Nephron progenitor cell (in vitro differentiated cells): ENCODE measurements around the gene SS18L1.

Experiments
- DNase-seq: peaks from one replicate; pipeline ENCODE4 v3.0.0; 2021
- H3K27ac Mint-ChIP-seq: 2 replicates; pipeline ENCODE4 v1.8.0; 2021; ENCODE audit warnings: mild to moderate bottlenecking, moderate library complexity, mixed read lengths
- H3K27me3 Mint-ChIP-seq: 2 replicates; pipeline ENCODE4 v1.8.0; 2021; ENCODE audit warnings: mild to moderate bottlenecking, low read depth, mixed read lengths; ENCODE audit not compliant: poor library complexity
- H3K36me3 Mint-ChIP-seq: 2 replicates; pipeline ENCODE4 v1.8.0; 2021; ENCODE audit warnings: low read depth, mixed read lengths
- H3K4me1 Mint-ChIP-seq: 2 replicates; pipeline ENCODE4 v1.8.0; 2021; ENCODE audit warnings: mixed read lengths
- H3K4me3 Mint-ChIP-seq: 2 replicates; pipeline ENCODE4 v1.8.0; 2021; ENCODE audit warnings: mild to moderate bottlenecking, moderate library complexity, mixed read lengths
- H3K9me3 Mint-ChIP-seq: 2 replicates; pipeline ENCODE4 v1.8.0; 2021; ENCODE audit warnings: mild to moderate bottlenecking, moderate library complexity, mixed read lengths
- TF ChIP-seq, protein P1 (sequence below): fragments of 200-600 bp; sonication (generic); IDR thresholded peaks from 2 replicates; pipeline ENCODE4 v1.5.0; 2021; ENCODE audit warnings: antibody characterized with exemption

The SS18L1 gene

DNA sequence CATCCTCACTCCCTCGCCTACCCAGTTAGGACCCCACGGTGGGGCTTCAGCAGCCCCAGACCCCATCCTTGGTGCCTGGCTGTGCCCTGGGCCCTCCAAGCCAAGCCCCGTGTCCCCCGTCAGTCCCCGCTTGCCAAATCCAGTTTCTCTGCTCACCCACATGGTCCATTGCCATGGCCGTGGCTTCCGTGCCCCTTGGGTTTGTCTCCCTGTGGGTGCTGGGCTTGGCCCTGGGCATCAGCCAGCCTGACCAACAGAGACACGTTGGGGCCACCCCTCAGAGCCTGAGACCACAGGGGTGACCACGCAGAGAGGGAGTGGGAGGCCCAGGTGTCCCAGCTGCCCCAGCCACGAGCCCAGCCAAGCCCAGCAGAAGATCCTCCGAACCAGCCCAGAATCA, 7.7 kb downstream of the SS18L1 start:
- DNase-seq: no peak
- Mint-ChIP-seq H3K4me1 (peaks cover 31% of the 10 kb centered on the region), H3K36me3 (peaks cover 61% of the 10 kb centered on the region), H3K27ac (no peak overlapping the region), H3K4me3 (no peak overlapping the region), H3K9me3 (peaks cover 22% of the 10 kb centered on the region), H3K27me3 (peaks cover 9% of the 10 kb centered on the region)
- TF ChIP-seq, protein P1, sequence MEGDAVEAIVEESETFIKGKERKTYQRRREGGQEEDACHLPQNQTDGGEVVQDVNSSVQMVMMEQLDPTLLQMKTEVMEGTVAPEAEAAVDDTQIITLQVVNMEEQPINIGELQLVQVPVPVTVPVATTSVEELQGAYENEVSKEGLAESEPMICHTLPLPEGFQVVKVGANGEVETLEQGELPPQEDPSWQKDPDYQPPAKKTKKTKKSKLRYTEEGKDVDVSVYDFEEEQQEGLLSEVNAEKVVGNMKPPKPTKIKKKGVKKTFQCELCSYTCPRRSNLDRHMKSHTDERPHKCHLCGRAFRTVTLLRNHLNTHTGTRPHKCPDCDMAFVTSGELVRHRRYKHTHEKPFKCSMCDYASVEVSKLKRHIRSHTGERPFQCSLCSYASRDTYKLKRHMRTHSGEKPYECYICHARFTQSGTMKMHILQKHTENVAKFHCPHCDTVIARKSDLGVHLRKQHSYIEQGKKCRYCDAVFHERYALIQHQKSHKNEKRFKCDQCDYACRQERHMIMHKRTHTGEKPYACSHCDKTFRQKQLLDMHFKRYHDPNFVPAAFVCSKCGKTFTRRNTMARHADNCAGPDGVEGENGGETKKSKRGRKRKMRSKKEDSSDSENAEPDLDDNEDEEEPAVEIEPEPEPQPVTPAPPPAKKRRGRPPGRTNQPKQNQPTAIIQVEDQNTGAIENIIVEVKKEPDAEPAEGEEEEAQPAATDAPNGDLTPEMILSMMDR: no peak

- TF ChIP-seq, protein P1: no peak
- Mint-ChIP-seq H3K4me3 (no peak overlapping the region), H3K36me3 (peaks cover 60% of the 10 kb centered on the region), H3K27me3 (peaks cover 9% of the 10 kb centered on the region), H3K27ac (no peak overlapping the region), H3K4me1 (peaks cover 33% of the 10 kb centered on the region), H3K9me3 (peaks cover 22% of the 10 kb centered on the region)
- no peak for DNase-seq
Observed at GRCh38 chr20:62151835-62152364, 8.3 kb downstream of the SS18L1 start.

GRCh38 chr20:62155428-62156253, 12.1 kb downstream of the SS18L1 start:
- Mint-ChIP-seq H3K27ac (peak overlapping the region; percentile 79), H3K27me3 (peaks cover 9% of the 10 kb centered on the region)

DNA sequence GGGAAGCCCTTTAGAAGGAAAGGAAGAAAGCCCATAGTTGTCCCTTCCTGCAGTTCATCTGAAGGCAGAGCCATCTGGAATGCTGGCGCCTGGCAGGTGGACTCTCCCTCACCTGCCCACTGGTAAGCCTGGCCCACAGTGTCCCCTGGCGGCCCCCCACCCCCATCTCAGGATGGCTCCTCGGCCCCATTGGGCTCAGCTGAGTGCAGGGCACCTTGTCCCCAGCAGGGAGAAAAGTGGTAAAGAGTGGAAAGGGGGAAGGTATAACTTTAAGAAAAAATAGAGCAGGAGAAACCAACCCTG, 12.6 kb downstream of the SS18L1 start:
- DNase-seq: no peak
- H3K27ac Mint-ChIP-seq: peak overlapping the region; percentile 77
- peaks cover 54% of the 10 kb centered on the region for H3K36me3 Mint-ChIP-seq
- TF ChIP-seq, protein P1: no peak
- peaks cover 30% of the 10 kb centered on the region for H3K4me1 Mint-ChIP-seq
- peaks cover 18% of the 10 kb centered on the region for H3K9me3 Mint-ChIP-seq
- H3K4me3 Mint-ChIP-seq: no peak overlapping the region
- peaks cover 9% of the 10 kb centered on the region for H3K27me3 Mint-ChIP-seq

More at GRCh38 chr20:62155428-62156253, 12.1 kb downstream of the SS18L1 start:
- H3K9me3 Mint-ChIP-seq: peaks cover 18% of the 10 kb centered on the region
- H3K4me1 Mint-ChIP-seq: peaks cover 30% of the 10 kb centered on the region
- TF ChIP-seq, protein P1: no peak
- no peak for DNase-seq
- peaks cover 53% of the 10 kb centered on the region for H3K36me3 Mint-ChIP-seq
- H3K4me3 Mint-ChIP-seq: no peak overlapping the region

DNA sequence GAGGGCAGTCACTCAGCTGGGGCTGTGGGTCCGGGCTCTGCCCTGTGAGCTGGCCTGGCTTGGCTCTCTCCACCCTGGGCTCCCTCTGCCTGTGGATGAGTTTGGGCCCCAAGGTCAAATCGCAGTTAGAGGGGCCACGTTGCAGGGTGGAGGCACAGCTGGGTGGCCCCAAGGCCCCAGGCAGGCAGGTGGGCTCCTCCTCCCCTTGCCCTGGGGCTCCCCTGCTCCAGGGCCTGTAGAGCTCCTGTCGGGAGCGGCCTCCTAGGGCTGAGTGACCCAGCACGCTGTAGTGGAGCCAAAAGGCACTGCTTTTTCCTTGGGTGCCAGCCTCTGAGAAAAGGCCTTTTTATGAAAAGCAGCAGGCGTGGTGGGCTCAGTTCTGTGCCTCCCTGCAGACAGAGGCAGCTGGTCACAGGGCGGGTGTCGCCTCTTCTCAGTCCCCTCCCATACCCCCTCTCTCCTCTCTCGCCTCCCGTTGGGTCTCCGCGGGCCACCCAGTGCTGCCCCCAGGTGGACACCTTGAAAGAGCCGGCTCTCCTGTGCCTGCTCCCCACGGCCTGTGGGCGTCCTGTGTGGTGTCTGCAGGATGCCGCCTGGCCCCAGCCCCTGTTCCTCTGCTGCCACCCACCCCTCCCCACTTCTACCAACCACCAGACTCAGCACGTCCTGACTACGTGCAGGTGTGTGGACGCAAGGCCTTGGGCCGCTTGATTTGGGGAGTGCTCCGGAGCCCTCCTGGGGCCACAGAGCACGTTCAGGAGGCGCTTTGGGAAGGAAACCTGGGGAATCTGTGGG, 13.2 kb downstream of the SS18L1 start:
- peaks cover 49% of the 10 kb centered on the region for H3K36me3 Mint-ChIP-seq
- H3K9me3 Mint-ChIP-seq: peaks cover 18% of the 10 kb centered on the region
- H3K27me3 Mint-ChIP-seq: peaks cover 9% of the 10 kb centered on the region
- peaks cover 30% of the 10 kb centered on the region for H3K4me1 Mint-ChIP-seq
- DNase-seq: peak; percentile 85
- no peak overlapping the region for H3K27ac Mint-ChIP-seq
- TF ChIP-seq, protein P1: peak; percentile 67
- no peak overlapping the region for H3K4me3 Mint-ChIP-seq
